HG03558 (cell line): ENCODE data around the gene TACR2.

Experiments used
- ATAC-seq: cut with Tn5 transposase; IDR thresholded peaks from one replicate; pipeline ENCODE4 v1.9.1; 2021; ENCODE audit warnings: moderate number of reproducible peaks; ENCODE audit not compliant: unreplicated experiment; ENCODE audit errors: extremely low read depth

TACR2 gene

GRCh38 chr10:69416695-69417094, at the start of gene TACR2:
Gene TACR2, minus strand, starts transcription at chr10:69416918. Its CDS starts 595 bp downstream, at chr10:69416323.
- no peak for ATAC-seq

DNA sequence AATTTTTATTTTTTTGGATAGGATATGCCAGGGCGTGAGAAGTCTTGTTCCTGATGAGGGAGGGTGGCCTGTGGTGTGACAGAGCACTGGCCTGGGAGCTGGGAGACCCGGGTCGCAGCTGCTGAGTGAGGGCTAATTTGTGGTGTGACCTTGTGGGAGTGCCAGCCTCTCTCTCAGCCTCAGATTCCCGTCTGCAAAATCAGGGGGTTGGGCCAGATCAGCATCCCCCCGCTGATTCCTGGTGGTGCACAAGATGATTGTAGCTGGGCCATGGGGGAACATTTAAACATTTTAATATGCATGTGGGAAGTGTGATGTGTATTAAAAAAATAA, 49.4 kb upstream of the TACR2 start:
- ATAC-seq: no peak

- ATAC-seq: no peak
Measured at GRCh38 chr10:69465457-69466157, 48.9 kb upstream of the TACR2 start.

- ATAC-seq: no peak
Measured at GRCh38 chr10:69464801-69465401, 48.2 kb upstream of the TACR2 start.

DNA sequence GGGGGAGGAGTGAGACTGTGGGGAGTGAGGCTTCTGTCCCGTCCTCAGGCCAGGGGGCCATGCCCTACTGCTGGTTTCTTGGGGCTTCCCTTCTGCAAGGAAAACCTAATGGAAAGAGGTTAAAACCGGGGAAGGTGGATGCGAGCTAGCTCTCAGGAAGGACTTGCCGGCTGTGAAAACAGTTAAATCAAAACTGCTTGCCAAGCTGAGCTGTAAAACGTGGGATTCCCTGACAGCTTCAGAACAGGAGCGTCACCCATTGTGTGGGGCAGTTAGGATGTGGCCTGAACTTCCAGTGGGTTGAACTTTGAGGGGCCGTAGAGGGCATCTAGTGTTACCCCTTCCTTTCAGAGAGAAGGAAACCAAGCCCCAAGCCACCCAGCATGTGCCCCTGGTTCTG, 47.7 kb upstream of the TACR2 start:
- no peak for ATAC-seq

DNA sequence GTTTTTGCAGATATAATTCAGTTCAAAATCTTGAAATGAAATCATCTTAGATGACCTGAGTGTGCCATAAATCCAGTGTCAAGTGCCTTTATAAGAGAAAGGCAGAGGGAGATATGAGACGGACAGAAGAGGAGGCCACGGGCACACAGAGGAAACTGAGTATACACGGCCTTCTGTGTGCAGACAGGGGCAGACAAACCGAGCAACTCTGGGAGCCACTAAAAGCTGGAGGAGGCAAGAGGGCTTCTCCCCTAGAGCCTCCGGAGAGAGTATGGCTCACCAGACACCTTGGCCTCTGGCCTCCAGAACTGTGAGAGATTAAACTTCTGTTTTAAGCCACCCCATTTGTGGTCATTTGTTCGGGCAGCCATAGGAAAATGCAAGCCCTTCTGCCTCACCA, 47.2 kb upstream of the TACR2 start:
- no peak for ATAC-seq

- ATAC-seq: no peak
Measured at GRCh38 chr10:69461243-69462025, 44.7 kb upstream of the TACR2 start.

- ATAC-seq: no peak
Measured at GRCh38 chr10:69460576-69461242, 44.0 kb upstream of the TACR2 start.

DNA sequence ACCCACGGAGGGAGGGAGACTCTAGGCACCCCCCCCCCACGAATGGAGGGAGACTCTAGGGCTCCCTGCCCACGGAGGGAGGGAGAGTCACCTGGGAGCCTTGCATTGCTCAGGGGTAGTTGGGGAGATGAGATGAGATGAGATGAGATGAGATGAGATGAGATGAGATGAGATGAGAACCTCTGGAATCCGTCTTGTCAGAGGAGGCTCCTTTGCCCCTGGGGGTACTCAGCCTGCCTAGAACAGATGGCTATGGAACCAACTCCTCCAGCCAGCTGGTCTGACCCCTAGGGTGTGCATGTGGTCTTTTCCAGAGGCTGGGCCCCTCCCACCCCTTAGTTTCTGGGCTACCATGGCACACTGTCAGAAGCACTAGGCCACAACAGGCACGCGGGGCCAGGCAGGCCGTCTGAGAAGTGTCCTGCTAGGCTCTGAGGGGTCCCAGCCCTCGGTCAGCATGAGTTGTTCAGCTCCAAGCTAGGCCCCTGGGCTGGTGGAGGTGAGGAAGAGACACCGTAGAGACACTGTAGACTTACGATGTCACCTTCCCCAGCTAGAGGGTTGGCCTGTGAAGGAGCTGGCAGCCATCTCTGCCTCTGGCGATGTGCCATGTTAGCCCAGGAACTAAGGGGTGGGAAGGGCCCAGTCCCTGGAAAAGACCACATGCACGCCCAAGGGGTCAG, 43.3 kb upstream of the TACR2 start:
- ATAC-seq: no peak

GRCh38 chr10:69459101-69459790, 42.5 kb upstream of the TACR2 start:
- ATAC-seq: no peak

- ATAC-seq: no peak
Measured at GRCh38 chr10:69458430-69459100, 41.8 kb upstream of the TACR2 start.

DNA sequence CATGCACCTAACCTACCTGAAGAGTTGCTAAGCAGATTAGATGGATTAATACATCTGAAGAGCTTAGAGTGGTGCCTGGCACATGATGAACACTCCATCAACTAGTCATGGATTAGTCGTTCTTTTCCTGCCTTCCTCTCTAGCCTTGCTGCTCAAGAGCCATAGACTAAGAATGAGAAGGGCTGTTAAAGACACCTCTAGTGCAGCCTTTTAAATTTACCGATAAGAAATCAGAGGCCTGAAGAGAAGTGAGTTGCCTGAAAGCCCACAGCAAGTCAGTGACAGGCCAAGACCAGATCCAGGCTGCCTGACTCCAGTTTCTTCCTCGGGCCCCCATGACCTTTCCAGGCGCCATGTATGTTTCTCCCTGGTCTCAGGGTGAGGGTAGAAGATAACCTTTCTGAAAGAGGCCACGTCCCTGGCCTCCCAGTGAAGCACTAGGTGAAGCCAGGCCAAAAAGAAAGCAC, 41.1 kb upstream of the TACR2 start:
- ATAC-seq: no peak

DNA sequence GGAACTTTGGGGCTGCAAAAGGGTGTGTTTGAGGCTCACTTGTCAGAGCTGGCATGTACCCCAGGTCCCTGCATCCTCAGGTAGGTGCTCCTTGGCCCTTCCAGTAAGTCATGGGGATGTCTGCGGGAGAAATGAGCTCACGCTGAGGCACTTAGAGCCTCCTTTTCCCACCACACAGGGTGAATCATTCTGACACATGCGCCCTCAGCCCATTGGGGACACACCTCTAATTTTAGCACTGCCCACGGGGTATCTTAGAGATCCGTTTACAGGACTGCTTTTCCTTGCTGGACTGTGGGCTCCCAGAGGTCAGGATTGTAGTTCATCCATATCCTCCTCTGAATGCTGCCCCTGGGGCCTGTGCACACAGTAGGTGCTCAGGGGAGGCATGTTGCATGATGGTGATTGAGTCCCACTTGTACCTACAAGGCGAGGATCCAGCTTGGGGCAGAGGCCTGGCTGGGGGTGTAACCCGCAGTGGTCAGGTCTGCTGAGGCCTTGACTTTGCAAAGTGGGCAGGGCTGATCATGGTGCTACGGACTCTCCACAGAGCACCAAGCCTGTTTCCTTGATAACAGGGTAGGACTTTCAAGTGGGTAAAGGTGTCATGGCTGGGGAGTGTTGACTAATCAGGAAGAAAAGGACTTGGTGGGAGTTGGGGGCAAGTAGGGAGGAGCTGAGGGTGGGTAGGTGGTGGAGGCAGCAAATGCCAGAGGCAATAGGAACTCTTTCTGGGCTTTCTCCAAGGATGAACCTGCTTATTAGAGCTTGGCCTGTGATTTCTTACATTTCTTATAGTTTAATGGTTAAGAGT, 40.4 kb upstream of the TACR2 start:
- no peak for ATAC-seq

DNA sequence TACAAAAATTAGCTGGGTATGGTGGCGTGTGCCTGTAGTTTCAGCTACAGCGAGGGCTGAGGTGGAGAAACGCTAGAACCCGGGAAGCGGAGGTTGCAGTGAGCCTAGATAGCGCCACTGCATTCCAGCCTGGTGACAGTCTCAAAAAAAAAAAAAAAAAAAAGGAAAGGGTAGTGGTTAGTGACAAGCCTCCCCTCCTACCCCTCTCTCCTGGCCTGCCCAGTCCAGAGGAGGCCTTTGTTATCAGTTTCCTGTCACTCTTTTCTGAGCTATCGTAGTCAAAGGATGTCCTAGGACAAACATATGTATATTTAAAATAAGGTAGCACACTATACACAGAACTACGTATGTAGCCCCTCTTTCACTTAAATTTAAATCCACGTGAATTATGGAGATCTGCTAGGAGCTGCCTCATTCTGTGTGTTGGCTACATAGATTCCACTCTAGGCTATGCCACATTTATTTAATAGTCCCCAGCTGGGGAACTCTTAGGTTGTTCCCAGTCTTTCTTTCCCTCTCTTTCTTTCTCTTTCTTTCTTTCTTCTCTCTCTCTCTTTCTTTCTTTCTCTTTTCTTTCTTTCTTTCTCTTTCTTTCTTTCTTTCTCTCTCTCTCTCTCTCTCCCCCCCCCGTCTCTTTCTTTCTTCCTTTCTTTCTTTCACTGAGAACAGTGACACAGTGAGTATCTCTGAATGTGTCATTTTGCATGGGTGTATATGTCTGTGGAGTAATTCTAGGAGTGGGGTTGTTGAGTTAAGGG, 38.5 kb upstream of the TACR2 start:
- no peak for ATAC-seq

GRCh38 chr10:69453795-69454194, 37.1 kb upstream of the TACR2 start:
- no peak for ATAC-seq

- ATAC-seq: no peak
Measured at GRCh38 chr10:69452676-69453415, 36.1 kb upstream of the TACR2 start.

DNA sequence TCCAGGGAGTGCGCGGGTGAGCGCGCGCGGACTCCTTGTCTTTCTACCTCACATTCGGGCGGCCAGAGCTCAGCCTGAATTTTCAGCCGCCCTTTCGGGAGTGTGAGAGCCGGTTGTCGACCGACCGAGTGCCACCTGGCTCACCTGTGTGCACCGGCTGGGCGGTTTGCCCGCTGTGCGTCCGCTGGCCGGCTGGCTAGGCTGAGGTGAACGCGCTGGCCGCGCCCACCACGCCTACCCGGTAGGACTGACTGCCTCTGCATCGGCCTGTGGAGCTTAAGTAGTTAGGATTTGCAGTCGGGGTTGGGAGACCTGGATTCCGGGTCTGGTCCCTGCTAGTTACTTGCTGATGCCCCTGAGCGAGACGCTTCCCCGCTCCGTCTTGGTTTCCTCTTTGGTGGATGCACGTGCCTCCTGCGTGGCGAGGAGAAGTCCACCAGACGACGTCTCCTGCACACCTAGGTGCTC, 35.1 kb upstream of the TACR2 start:
- no peak for ATAC-seq
